Astrocyte (in vitro differentiated cells and primary cell): ENCODE data around the gene OXSM.

Experiments
- EZH2 ChIP-seq: IDR thresholded peaks from 2 replicates; pipeline ENCODE4 v1.6.1; 2012; ENCODE audit warnings: mild to moderate bottlenecking, low read length, inconsistent platforms; ENCODE audit not compliant: insufficient read depth
- TF ChIP-seq, protein P1 (sequence below): IDR thresholded peaks from 2 replicates; pipeline ENCODE4 v1.5.1; 2011; ENCODE audit warnings: low read depth, mild to moderate bottlenecking, inconsistent platforms, low read length, moderate library complexity; ENCODE audit not compliant: insufficient read depth

DNA sequence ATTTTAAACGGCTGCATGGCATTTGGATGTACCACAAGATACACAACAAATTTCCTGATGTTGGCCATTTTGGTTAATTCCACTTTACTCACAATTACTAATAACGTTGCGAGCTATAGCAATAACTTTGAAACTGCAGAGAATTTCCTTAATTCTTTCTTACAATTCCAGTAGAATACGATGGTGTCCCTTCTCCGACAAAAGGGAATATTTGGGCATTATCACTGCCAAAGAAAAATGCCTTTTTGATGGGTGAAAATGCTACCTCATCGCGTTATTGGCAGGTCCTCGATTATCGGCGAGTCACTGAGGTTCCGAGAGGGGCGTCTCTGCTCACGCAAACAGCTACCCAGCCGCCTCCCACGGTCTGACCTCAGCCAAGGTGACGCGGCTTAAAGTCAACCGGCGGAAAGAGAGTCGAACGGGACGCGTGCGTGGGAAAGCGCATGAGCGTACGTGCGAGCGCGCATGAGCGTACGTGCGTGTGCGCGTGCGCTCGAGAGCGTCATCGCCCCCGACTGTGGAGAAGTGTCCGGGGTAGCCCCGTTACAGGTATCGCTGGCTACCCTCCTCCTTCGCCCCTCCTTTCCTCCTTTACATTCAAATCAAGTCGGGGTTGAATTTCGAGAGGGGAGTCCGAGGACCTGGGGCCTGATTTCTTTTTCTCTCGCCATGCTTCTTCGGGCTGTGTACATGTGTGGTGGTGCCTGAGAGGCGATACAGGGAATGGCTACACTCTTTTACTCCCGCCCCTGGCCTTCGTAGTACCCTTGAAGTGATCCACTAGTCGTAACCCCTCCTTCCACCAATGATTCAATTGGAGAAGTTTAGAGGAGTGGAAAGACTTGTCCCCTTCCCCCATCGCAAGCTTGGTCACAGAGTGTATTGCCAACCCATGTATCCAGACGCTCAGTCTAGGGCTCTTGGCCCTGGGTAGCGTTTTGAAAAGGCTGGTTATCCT lies at the start of gene OXSM:
- TF ChIP-seq, protein P1, sequence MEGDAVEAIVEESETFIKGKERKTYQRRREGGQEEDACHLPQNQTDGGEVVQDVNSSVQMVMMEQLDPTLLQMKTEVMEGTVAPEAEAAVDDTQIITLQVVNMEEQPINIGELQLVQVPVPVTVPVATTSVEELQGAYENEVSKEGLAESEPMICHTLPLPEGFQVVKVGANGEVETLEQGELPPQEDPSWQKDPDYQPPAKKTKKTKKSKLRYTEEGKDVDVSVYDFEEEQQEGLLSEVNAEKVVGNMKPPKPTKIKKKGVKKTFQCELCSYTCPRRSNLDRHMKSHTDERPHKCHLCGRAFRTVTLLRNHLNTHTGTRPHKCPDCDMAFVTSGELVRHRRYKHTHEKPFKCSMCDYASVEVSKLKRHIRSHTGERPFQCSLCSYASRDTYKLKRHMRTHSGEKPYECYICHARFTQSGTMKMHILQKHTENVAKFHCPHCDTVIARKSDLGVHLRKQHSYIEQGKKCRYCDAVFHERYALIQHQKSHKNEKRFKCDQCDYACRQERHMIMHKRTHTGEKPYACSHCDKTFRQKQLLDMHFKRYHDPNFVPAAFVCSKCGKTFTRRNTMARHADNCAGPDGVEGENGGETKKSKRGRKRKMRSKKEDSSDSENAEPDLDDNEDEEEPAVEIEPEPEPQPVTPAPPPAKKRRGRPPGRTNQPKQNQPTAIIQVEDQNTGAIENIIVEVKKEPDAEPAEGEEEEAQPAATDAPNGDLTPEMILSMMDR: no peak
- no peak for TF ChIP-seq EZH2
